Hippocampal formation (tissue), 2 donors: Measurements from ENCODE around the gene CERS2.

Experiments
- DNase-seq, 2 donors: peaks; one replicate each; lab custom pipeline; 2025; lab: John Stamatoyannopoulos, UW

Gene CERS2, protein sequence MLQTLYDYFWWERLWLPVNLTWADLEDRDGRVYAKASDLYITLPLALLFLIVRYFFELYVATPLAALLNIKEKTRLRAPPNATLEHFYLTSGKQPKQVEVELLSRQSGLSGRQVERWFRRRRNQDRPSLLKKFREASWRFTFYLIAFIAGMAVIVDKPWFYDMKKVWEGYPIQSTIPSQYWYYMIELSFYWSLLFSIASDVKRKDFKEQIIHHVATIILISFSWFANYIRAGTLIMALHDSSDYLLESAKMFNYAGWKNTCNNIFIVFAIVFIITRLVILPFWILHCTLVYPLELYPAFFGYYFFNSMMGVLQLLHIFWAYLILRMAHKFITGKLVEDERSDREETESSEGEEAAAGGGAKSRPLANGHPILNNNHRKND

GRCh38 chr1:150974580-150975478 is at the start of gene CERS2:
TSS of gene CERS2 (minus strand) at chr1:150974835. CDS start at chr1:150969090, 5,745 bp downstream.
- peak; percentile 60 to 72 for DNase-seq

DNA sequence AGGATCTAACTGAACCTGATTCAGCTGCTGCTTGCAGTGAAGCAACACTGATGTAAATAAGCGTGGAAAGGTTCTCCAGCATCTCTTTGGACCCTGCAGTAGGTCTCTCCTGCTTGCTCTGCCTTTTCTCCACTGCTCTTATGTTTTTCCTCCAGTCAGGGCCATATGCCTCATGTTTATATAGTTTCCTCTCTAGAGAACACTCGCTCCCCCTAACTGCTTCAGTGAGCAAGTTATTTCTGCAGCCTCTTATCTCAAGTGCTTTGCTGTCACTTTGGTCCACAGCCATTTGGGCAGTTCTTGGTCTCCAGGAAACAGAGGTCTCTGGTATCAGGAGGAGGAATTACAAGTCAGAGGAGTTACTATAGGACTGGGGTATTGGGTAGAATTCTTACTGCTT is 38.9 kb upstream of the CERS2 start:
- DNase-seq: no peak

GRCh38 chr1:151012684-151013471 is 38.2 kb upstream of the CERS2 start:
- no peak for DNase-seq

DNA sequence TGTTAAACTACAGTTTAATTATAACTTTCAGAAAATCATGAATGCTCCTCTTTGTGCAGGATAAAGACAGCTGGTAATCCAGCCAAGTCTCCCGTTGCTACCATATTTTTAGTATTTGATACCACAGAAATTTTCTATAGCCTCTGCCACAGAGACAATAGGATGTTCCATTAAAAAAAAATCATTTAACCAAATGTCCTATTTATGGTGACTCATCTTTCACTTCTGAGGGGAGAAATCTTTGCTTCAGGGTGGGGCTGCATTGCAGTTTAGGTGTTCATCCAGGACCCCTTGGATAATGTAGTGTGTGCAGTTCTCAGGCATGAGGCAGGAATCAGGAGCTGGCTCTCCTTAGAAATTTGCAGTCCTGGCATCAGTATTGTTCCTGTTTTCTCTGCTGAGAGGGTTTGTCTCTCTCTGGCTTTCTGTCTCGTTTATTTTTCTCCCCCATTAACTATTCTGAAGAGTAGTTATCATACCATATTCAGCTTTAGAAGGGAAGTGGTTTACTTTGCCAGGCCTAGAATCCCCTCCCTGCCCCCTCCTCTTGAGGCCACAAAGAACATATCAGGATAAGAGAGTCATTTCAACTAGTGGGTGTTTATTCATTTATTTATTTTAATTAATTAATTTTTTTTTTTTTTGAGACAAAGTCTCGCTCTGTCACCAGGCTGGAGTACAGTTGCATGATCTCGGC is 36.7 kb upstream of the CERS2 start:
- DNase-seq: no peak

GRCh38 chr1:151010346-151010726 is 35.7 kb upstream of the CERS2 start:
- DNase-seq: no peak

DNA sequence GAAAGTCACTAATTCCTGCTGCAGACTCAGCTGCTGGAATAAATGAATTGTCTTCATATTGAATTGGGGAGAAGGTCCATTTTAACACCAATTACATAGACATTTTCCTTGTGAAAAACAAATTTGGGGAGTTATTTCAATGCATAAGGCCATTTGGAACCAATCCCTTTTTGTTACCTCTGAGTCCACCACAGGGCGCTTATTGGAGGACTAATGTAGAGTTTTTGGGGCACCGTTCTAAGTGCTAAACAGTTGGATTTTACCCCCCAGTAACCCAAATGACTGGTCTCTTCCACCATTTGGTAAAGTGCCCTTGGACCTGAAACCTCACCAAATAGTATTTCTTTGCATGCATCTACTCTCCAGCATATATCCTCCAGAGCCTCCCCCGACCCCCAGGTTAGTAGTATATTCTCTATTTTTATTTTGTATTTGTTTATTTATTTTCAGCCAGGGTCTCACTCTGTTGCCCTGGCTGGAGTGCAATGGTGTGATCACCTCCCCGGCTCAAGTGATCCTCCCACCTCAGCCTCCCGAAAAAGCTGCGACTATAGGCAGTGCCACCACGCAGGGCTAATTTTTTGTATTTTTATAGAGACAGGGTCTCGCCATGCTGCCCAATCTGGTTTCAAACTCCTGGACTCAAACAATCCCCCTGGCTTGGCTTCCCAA is 35.2 kb upstream of the CERS2 start:
- DNase-seq: no peak

GRCh38 chr1:151009206-151009587 is 34.6 kb upstream of the CERS2 start:
- no peak for DNase-seq

DNA sequence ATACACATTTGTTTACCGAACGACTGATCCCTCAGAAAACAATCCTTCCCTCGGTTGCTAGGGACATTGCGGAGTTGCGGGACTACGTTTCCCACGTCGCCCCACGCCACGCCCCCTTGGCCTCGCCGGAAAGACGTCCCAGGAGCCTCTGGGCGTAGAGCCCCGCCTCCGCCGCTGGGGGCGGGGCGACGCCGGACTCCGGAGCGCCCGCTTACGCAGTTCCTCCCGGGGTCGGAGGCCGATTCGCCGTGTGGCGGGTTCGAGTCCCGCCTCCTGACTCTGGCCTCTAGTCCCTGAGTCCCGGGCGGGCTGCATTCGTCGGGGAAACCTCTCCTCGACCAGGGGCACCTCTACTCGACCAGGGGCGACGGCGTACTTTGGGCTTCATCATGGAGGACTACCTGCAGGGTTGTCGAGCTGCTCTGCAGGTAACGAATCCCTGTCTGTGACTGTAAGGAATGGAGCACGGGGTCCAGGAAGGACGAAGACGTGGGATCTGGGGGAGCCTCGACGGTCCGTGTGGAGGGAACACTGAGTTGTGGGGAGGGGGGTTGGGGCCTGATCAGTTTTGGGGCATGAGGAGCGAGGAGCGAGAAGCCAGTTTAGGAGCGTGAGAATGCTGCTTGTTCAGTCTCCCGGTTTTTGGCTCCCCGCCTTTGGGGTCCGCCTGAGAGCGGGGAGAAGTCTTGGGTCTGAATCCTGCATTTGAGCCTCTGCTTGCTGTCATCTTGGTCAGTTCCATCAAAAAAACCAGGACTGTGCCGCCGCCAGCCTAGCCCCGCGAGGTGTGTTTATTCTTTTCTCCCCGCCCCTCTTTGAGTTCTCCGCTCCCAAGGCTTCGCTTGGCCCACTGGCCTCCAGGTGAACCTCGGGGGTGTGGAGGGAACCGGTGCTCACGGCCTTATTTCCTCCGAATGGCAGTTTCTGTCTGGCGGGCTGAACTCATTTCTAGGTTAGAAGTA is 33.9 kb upstream of the CERS2 start, which contains the start of gene PRUNE1:
Gene PRUNE1 (plus strand): TSS at position 206 of the 962 bp plus-strand sequence. CDS start 184 bp downstream, at position 390.
- peak; percentile 92 for DNase-seq

DNA sequence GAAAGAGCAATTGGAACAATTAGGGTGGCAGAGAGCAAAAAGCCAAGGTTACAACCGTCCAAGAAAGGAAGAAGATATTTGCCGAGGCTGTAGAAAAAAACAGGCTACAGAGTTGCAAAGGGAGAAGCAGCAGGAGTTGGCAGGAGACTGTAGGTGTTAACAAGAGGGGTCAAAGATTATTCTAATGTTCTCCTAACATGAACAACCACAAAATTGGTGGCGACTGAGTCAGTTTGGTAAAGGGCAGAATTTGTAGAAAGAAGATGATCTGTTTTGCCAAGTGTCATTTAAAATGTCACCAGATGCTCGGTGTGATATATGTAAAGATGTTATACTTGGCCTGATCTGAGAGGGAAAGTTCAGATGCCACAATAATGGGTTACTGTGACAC is 33.2 kb upstream of the CERS2 start:
- DNase-seq: no peak

DNA sequence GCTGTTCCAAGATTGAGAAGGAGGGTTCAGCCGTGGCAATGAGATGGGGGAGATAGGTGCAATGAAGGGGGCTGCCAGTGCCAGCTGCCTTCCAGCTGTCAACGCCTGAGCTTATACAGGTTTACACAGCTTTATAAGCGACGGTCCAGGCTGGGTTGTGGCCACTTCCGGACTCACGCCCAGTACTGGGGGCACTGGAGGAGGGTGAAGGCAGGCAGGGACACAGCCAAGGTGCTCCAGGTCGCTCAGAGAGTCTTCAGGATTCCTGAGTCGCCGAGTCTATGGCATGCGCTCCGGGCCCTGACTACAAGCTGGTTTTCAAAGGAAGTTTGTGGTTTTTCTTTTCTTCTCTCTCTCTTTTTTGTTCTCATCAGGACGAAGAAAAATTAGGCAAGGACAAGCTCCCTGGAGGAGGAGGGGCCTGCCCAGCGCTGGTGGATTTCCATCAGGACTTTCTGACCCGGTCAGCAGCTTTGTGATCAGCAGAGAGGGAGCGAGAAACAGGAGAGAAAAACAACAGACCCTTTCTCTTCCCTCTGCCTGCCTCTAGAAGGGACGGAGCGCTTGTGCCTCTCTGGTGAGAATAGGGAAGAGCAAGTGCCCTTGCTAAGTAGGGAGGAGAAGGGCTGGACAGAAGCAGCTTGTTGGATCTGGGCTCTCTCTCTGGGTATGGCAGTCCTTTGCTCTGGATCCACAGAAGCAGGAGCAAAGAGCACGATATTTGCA is 31.9 kb upstream of the CERS2 start, which contains the start of gene MINDY1:
Gene MINDY1 (minus strand): TSS at position 576 of the 726 bp plus-strand sequence. CDS start 4,285 bp downstream, outside the sequence.
- peak; percentile 79 to 97 for DNase-seq

- no peak for DNase-seq
Observed at GRCh38 chr1:151005729-151006319, 31.2 kb upstream of the CERS2 start.

- no peak for DNase-seq
Observed at GRCh38 chr1:151003180-151003579, 28.5 kb upstream of the CERS2 start.

GRCh38 chr1:151002611-151003010 is 28.0 kb upstream of the CERS2 start:
- no peak for DNase-seq

DNA sequence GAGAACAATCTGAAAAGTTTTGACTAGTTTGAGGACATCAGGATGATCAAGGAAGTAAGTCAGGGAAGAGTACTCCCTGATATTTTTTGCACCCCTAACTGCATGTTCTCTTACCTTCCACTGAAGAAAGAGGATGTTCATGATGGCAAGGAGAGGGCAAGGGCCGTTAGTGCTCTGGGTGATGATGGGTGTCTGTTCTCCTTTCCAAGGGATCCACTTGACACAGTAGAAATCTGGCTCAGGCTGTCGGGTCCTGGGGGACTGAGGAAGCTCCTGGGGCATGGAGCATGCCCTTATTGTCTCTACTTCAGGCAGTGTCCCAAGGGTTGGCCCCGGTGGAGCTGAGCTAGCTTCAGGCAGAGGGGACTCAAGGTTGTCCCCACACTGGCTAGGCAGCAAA is 27.4 kb upstream of the CERS2 start:
- no peak for DNase-seq

GRCh38 chr1:151001602-151002001 is 27.0 kb upstream of the CERS2 start:
- DNase-seq: no peak

GRCh38 chr1:151000408-151000807 is 25.8 kb upstream of the CERS2 start:
- no peak for DNase-seq

- no peak for DNase-seq
Observed at GRCh38 chr1:150999926-151000325, 25.3 kb upstream of the CERS2 start.

DNA sequence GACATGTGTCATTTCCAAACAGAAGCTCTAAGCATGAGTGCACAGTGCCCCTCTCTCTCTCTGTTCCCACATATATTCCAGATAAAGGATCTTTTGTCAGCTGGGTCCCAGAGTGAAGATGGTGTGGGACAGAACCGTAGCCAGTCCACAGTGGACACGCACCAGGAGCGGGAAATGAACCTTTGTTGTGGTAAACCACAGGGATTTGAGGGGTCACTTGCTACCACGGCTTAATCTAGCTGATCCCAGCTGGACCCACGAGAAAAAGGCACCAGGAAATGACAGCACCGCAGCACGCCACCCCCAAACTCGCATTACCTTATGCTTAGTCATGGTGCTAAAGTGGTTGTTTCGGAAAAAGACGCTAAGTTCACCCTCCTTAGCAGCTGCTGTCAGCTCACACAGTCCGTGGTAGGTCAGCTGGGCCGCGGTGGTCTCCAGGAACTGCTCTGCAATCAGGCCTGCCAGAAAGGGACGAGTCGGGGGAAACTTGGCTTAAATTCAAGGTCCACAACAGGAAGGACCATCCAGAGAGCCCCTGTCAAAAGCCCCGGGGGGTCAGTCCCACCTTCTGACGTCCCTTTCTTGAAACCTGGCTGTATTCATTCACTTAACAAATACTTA is 24.5 kb upstream of the CERS2 start:
- DNase-seq: peak in 1 of 2 donors; percentile 73
